ENCODE data around the gene MTF1.

Gene MTF1

DNA sequence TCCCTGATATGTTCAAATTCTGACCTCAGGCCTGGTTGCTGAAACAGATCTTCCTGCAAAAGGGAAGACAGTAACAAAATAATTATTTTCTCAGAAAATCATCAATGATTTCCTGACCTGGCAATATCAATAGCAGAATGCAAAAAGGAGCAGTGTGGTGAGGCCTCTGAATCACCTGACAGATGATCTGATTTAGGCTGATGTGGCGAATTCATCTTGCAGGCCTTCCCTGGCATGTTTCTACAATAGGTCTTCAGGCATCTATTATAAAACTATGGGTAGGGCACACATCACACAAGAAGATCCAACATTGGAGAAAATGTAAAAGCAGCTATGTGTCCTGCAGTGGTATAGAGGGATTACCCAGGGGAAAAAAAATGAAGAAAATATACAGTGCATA, 7.1 kb upstream of the MTF1 start:
- no peak for DNase-seq

GRCh38 chr1:37865348-37866120, 6.1 kb upstream of the MTF1 start:
- DNase-seq: no peak

- DNase-seq: no peak
Measured at GRCh38 chr1:37862330-37862729, 2.9 kb upstream of the MTF1 start.

GRCh38 chr1:37861151-37861550, 1.8 kb upstream of the MTF1 start:
- no peak for DNase-seq

- DNase-seq: no peak
Measured at GRCh38 chr1:37860346-37860666, 914 bp upstream of the MTF1 start.

GRCh38 chr1:37858931-37859506, 373 bp downstream of the MTF1 start:
- peak; percentile 24 for DNase-seq

DNA sequence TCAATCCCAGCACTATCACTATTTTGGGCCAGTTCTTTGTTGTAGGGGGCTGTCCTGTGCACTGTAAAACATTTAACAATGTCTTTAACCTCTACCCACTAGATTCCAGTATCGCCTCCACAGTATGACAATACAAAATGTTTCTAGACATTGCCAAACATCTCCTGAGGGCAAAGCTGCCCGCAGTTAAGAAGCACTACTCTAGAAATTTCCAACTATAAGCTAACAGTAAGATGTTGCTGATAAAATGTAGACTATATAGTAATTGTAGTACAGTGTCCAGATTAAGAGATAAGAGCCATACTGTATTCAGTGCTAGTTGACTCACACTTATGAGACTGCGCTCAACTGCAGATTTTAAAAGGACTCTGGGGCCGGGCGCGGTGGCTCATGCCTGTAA, 5.0 kb downstream of the MTF1 start:
- no peak for DNase-seq

DNA sequence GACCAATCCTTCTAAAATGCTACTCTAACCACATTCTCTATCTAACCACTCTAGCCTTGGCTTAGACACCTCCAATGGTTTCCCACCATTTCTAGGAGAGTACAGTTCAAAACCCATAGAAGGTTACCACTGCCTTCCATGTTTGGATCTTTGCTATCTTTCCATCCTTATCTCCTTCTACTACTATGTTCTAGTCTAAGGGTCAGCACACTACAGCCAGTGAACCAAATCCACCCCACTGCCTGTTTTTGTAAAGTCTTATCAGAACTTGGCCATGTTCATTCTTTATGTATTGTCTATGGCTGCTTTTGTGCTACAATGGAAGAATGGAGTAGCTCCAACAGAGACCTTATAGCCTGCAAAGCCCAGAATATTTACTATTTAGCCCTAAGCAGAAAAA, 6.2 kb downstream of the MTF1 start:
- no peak for DNase-seq

- no peak for DNase-seq
Measured at GRCh38 chr1:37851782-37852210, 7.6 kb downstream of the MTF1 start.

DNA sequence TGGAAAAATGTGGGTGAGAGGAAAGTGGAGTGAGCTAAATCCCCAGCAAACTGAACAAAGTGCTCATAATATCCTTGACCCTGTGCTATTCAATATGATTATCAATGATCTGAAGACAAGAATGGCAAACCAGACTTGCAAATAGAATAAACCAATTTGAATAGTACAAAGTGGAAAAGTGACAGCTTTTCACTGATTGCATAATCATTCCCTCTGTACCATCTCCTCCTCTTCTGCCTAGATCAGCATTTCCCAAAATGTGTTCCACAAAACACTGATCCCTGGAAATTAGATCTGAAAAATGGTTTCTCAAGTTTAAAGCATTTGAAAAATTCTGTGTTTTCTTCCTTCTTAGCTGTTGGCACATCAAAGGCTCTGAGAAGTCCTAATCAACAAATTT, 8.1 kb downstream of the MTF1 start:
- no peak for DNase-seq

- DNase-seq: no peak
Measured at GRCh38 chr1:37850352-37850955, 8.9 kb downstream of the MTF1 start.

- no peak for DNase-seq
Measured at GRCh38 chr1:37849480-37849879, 9.9 kb downstream of the MTF1 start.

- DNase-seq: no peak
Measured at GRCh38 chr1:37846647-37847339, 12.6 kb downstream of the MTF1 start.

- no peak for DNase-seq
Measured at GRCh38 chr1:37845786-37846185, 13.6 kb downstream of the MTF1 start.

DNA sequence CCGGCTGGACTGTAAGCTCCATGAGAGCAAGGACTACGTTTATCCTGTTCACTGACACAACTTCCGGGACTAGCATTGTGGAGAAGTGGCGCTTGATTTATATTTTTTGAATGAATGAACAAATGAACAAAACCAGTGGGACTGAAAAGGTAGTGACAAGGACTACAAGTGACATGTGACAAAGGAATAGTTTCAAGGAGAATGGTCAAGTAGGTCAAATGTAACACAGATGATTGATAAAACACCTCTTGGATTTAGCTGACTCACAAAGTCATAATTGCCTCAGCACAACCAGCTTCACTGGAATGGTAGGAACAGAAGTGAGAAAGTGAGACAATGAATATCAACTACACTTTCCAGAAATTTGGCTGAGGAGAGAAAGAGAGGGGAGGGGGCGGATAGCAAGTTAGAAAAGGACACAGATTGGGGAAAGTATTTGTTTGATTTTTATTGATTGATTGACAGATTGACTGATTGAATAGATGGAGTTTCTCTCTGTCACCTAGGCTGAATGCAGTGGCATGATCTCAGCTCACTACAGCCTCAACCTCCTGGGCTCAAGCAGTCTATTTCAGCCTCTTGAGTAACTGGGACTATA, 14.2 kb downstream of the MTF1 start:
- DNase-seq: no peak

DNA sequence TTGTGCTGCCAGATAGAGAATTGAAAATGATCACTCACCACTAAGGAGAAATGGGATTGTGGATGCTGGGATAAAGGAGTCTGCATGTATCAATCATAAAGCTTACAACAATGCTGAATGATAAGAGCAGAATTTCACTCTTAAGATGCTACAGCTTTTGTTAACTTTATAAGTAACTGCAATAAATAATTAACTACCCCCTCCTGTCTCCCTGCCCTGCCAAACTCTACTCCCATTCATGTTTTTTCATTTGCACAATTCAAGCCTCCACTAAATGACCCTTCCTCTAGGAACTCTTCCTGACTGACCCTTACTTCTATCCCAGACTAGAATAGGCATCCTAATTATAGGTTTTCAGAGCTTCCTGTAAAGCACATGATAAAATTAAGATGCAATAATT, 14.9 kb downstream of the MTF1 start:
- no peak for DNase-seq

DNA sequence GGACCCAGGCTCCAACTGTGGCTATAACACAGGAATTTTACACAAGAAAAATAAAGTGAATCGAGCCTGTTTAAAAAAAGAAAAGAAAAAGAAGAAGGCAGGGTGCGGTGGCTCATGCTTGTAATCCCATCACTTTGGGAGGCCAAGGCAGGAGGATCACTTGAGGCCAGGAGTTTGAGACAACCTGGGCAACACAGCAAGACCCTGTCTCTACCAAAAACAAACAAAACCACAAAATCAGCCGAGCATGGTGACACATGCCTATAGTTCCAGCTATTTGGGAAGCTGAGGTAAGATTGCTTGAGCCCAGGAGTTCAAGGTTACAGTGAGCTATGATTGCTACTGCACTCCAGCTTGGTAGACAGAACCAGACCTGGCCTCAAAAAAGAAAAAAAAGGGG, 17.7 kb downstream of the MTF1 start:
- DNase-seq: no peak

- no peak for DNase-seq
Measured at GRCh38 chr1:37840711-37841110, 18.7 kb downstream of the MTF1 start.

DNA sequence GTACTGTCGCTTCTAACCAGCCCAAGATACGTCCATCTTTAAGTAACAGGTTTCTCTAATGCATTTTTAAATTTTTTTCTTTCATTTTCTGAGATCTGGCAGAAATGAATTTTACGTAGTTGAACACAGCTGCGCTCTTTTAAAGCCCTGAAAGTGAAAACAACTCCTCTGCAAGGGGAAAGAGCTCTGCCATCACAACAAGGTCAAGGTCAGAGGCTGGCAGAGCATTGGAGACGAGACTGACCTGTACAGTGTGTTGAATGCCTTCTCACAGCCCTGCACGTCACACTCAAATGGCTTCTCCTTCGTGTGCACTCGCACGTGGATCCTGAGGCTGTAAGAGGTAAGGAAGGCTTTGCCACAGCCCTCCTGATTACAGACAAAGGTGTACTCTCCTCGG, 19.7 kb downstream of the MTF1 start:
- no peak for DNase-seq

GRCh38 chr1:37836788-37837187, 22.6 kb downstream of the MTF1 start:
- DNase-seq: no peak

DNA sequence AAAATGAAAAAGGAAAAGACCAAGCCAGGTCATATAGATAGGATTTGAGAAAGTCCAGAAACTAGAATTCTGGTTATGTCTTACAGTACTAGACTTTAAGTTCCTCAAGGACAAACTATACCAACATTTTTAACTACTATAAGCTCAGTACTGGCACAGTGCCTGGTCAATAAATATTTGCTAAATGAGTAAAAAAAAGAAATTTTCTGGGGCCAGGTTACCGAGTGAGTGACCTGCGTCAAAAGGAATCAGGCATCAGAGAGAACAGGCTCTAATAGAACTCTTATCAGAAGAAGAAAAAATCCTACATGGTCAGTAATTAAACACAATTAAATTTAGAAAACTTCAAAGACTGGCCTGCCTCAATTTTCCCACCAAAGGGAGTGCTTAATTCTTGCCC, 27.6 kb downstream of the MTF1 start:
- no peak for DNase-seq

DNA sequence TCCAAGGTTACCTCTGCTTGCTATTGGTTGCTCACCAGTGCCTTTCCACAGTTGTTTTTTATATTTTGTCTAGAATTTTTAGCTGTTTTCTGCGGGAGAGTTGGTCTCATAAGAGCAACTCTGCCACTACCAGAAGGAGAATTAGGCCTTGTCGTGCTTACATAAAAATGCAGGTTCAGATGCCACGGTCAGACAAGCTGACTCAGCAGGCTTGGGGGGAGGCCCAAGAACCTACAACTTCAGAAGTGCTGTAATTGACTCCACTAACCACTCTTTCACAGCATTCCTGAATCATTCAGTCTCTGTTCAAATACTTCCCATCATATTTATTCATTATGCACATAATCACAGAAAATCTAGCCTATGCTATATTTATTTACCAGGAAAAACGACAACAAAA, 28.3 kb downstream of the MTF1 start:
- DNase-seq: no peak

DNA sequence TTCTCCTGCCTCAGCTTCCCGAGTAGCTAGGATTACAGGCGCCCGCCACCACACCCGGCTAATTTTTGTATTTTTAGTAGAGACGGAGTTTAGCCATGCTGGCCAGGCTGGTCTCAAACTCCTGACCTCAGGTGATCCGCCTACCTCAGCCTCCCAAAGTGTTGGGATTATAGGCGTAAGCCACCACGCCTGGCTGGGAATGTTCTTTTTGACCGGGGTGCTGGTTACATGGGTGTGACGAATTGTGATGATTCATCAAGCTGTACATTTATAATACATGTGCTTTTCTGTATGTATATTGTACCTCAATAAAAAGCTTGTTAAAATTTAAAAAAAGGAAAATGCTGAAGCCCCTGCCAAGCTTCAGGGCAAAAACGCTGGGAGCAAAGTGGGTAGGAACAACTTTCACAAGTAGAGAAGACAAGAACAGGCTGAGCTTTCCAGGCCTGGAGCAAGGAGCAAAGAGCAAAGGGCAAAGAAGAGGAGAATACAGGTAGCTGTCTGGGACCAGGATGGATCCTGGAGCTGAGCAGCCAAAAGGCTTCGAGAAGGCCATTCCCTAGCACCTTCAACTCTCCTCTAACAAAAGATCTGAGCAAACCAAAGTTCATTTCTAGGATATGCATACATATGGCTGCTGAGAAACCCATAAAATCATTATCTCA, 30.9 kb downstream of the MTF1 start:
- DNase-seq: no peak
